Keratinocyte (primary cell): ENCODE data around the gene CHRM1. TPM values are rescaled to one million over a fixed set of nuclear protein-coding genes. Genes with fewer than 3 reads are reported as not detected.

Source experiments
- DNase-seq: peaks from one replicate; pipeline ENCODE4 v3.0.0-alpha.2; 2011; ENCODE audit warnings: low read depth, missing footprints, low spot score
- FAIRE-seq: peaks from 2 replicates; lab custom pipeline; 2011; peaks lifted over from hg19 to GRCh38; lab: Jason Lieb, UNC
- H2AFZ ChIP-seq: 2 replicates; pipeline ENCODE4 v1.6.0; 2012; ENCODE audit warnings: low read length, control low read depth, inconsistent platforms; ENCODE audit not compliant: control insufficient read depth
- H3K27ac ChIP-seq: 2 replicates; pipeline ENCODE4 v1.5.1; 2011; ENCODE audit warnings: low read length; ENCODE audit not compliant: control insufficient read depth, insufficient read depth
- H3K27me3 ChIP-seq: 3 replicates; pipeline ENCODE4 v1.6.0; 2011; ENCODE audit warnings: low read length; ENCODE audit not compliant: control insufficient read depth, insufficient read depth; ENCODE audit errors: extremely low read depth
- H3K36me3 ChIP-seq, 2 experiments: 2 replicates in 1 of 2; 3 replicates in 1 of 2; pipeline ENCODE4 v1.5.1; 2011; ENCODE audit warnings: low read length in 2 of 2, mild to moderate bottlenecking in 1 of 2; ENCODE audit not compliant: control insufficient read depth in 2 of 2, insufficient read depth in 2 of 2; ENCODE audit errors: extremely low read depth in 1 of 2
- H3K4me1 ChIP-seq: 3 replicates; pipeline ENCODE4 v1.5.1; 2011; ENCODE audit warnings: low read length; ENCODE audit not compliant: control insufficient read depth, insufficient read depth; ENCODE audit errors: extremely low read depth
- H3K4me2 ChIP-seq: 3 replicates; pipeline ENCODE4 v1.6.0; 2011; ENCODE audit warnings: low read depth, low read length; ENCODE audit not compliant: control insufficient read depth, insufficient read depth; ENCODE audit errors: extremely low read depth
- H3K4me3 ChIP-seq, 3 experiments: fragments of 200-600 bp in 1 of 3; sonication (generic) in 1 of 3; 2 replicates in 2 of 3; 3 replicates in 1 of 3; pipeline ENCODE4 v1.5.1; 2011 to 2016; ENCODE audit warnings: low read length in 3 of 3, mild to moderate bottlenecking in 3 of 3, control low read depth in 2 of 3, inconsistent platforms in 1 of 3, low read depth in 1 of 3, mixed read lengths in 1 of 3, mixed run types in 1 of 3, moderate library complexity in 1 of 3; ENCODE audit not compliant: control insufficient read depth in 2 of 3, insufficient read depth in 2 of 3; ENCODE audit errors: extremely low read depth in 1 of 3
- H3K79me2 ChIP-seq: 2 replicates; pipeline ENCODE4 v1.6.0; 2012; ENCODE audit warnings: low read length; ENCODE audit not compliant: control insufficient read depth, insufficient read depth
- H3K9ac ChIP-seq: 3 replicates; pipeline ENCODE4 v1.6.0; 2011; ENCODE audit warnings: low read length; ENCODE audit not compliant: control insufficient read depth, insufficient read depth; ENCODE audit errors: extremely low read depth
- H3K9me1 ChIP-seq: 3 replicates; pipeline ENCODE4 v1.6.0; 2011; ENCODE audit warnings: low read length; ENCODE audit not compliant: control insufficient read depth, insufficient read depth; ENCODE audit errors: extremely low read depth
- H3K9me3 ChIP-seq: 2 replicates; pipeline ENCODE4 v1.5.1; 2012; ENCODE audit warnings: low read depth, low read length; ENCODE audit not compliant: control insufficient read depth
- H4K20me1 ChIP-seq: 3 replicates; pipeline ENCODE4 v1.6.0; 2011; ENCODE audit warnings: low read length; ENCODE audit not compliant: control insufficient read depth, insufficient read depth; ENCODE audit errors: extremely low read depth
- CTCF ChIP-seq, 3 experiments: IDR thresholded peaks in 1 of 3; conservative IDR thresholded peaks in 1 of 3; optimal IDR thresholded peaks in 1 of 3; 2 replicates in 2 of 3; 3 replicates in 1 of 3; pipeline versions ENCODE3 to v1.5.1; 2011; ENCODE audit warnings: low read length in 3 of 3, mild to moderate bottlenecking in 3 of 3, moderate library complexity in 2 of 3, control low read depth in 1 of 3, inconsistent platforms in 1 of 3; ENCODE audit not compliant: insufficient read depth in 2 of 3; ENCODE audit errors: extremely low read depth in 1 of 3
- EZH2 ChIP-seq: IDR thresholded peaks from one replicate; pipeline ENCODE4 v1.6.1; 2012; ENCODE audit warnings: inconsistent platforms, mild to moderate bottlenecking, low read length, moderate library complexity
- dilution Hi-C: fragments of 300-500 bp; cut with MboI; formaldehyde crosslinking; loops from one replicate; pipeline ENCODE4 v1.7.0; 2020; ENCODE audit warnings: low sequenced_read_pairs; ENCODE audit not compliant: extremely low pct_ligation_motif_present
- polyA plus RNA-seq, 5 experiments: library from polyadenylated mRNA; depleted of rRNA in 3 of 5; stranded (reverse) in 3 of 5; stranded (forward) in 1 of 5; unstranded in 1 of 5; fragments of >200 nt; gene quantifications; 1 replicate in 1 of 5; 2 replicates in 3 of 5; 3 replicates in 1 of 5; pipeline versions ENCODE4 v1.2.1 to v1.2.3, GENCODE V29; 2011 to 2012; ENCODE audit warnings: missing spikeins in 2 of 5, low read depth in 1 of 5, low replicate concordance in 1 of 5

CHRM1 gene
- polyA plus RNA-seq, 1 donor (not counting 4 experiments of a cell fraction or from before 2014, with no cell fraction given) = not detected

- H3K4me2 ChIP-seq = no peak overlapping the region
- no peaks in the 10 kb centered on the region for H3K36me3 ChIP-seq
- H2AFZ ChIP-seq = no peak overlapping the region
- H3K9ac ChIP-seq = no peak overlapping the region
- no peaks in the 10 kb centered on the region for H3K9me3 ChIP-seq
- DNase-seq = no peak
- H3K79me2 ChIP-seq = no peaks in the 10 kb centered on the region
- H3K27me3 ChIP-seq = peaks cover 36% of the 10 kb centered on the region
- no peaks in the 10 kb centered on the region for H3K4me1 ChIP-seq
- no peak for TF ChIP-seq CTCF (optimal IDR thresholded peaks at IDR 0.05 in 1 of 3, IDR thresholded peaks at IDR 0.05 in 1 of 3, conservative IDR thresholded peaks at IDR 0.05 in 1 of 3; ENCODE audit: extremely low read depth in 1 of 3, insufficient read depth in 2 of 3, low read length in 3 of 3)
- no peak for TF ChIP-seq EZH2
- FAIRE-seq = no peak
- no peak overlapping the region for H3K27ac ChIP-seq
- H3K4me3 ChIP-seq = no peak overlapping the region
- no peaks in the 10 kb centered on the region for H3K9me1 ChIP-seq
- dilution Hi-C loops = no loop called here
- no peaks in the 10 kb centered on the region for H4K20me1 ChIP-seq
These were observed 9.5 kb upstream of the CHRM1 start for GRCh38 chr11:62930666-62931065.

- dilution Hi-C loops = no loop called here
- H3K4me2 ChIP-seq = no peak overlapping the region
- no peaks in the 10 kb centered on the region for H3K9me1 ChIP-seq
- no peak overlapping the region for H3K27ac ChIP-seq
- no peak overlapping the region for H3K9ac ChIP-seq
- TF ChIP-seq CTCF (optimal IDR thresholded peaks at IDR 0.05 in 1 of 3, IDR thresholded peaks at IDR 0.05 in 1 of 3, conservative IDR thresholded peaks at IDR 0.05 in 1 of 3; ENCODE audit: extremely low read depth in 1 of 3, insufficient read depth in 2 of 3, low read length in 3 of 3) (no peak), EZH2 (no peak)
- peaks cover 41% of the 10 kb centered on the region for H3K27me3 ChIP-seq
- FAIRE-seq (no peak), DNase-seq (no peak)
- H3K36me3 ChIP-seq = no peaks in the 10 kb centered on the region
- no peaks in the 10 kb centered on the region for H3K9me3 ChIP-seq
- H3K4me3 ChIP-seq = no peak overlapping the region
- no peaks in the 10 kb centered on the region for H3K4me1 ChIP-seq
- no peak overlapping the region for H2AFZ ChIP-seq
- H4K20me1 ChIP-seq = no peaks in the 10 kb centered on the region
- H3K79me2 ChIP-seq = no peaks in the 10 kb centered on the region
These were observed 9.0 kb upstream of the CHRM1 start for GRCh38 chr11:62930157-62930556.
